ENCODE measurements around the gene GRB10.

DNA sequence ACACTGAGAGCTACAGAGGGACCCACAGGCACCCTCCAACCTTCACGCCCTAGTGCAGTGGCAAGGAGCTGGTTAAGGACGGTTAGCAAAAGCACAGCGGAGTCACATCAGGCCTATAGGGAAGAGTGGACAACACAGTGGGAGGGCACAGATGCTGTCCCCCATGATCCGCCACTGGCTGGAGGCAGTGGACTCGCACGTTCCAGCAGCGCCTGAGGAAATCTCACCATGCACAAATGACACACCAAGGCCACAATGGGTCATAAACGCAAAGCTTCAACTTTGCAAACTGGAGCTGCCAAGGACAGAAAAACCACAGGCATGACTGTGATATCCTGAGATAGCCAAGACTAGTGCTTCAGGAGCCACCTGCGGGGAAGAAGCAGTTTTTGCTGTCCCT is 58.8 kb downstream of the GRB10 start:
- TF ChIP-seq, protein P1, sequence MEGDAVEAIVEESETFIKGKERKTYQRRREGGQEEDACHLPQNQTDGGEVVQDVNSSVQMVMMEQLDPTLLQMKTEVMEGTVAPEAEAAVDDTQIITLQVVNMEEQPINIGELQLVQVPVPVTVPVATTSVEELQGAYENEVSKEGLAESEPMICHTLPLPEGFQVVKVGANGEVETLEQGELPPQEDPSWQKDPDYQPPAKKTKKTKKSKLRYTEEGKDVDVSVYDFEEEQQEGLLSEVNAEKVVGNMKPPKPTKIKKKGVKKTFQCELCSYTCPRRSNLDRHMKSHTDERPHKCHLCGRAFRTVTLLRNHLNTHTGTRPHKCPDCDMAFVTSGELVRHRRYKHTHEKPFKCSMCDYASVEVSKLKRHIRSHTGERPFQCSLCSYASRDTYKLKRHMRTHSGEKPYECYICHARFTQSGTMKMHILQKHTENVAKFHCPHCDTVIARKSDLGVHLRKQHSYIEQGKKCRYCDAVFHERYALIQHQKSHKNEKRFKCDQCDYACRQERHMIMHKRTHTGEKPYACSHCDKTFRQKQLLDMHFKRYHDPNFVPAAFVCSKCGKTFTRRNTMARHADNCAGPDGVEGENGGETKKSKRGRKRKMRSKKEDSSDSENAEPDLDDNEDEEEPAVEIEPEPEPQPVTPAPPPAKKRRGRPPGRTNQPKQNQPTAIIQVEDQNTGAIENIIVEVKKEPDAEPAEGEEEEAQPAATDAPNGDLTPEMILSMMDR (conservative IDR thresholded peaks at IDR 0.05), result no peak
- no peak for TF ChIP-seq EZH2 (IDR thresholded peaks at IDR 0.05; ENCODE audit: low read depth)
